Natural killer cell (primary cell): ENCODE measurements around the gene CENPX. TPM values are rescaled to one million over a fixed set of nuclear protein-coding genes. Genes with fewer than 3 reads are reported as not detected.

ENCODE experiments used
- ATAC-seq, 3 donors: fragments of 150-1000 bp in 2 of 3; fragments of 200-7000 bp in 1 of 3; cut with Tn5 transposase; 1 replicate in 1 of 3; 2 replicates in 2 of 3; pipeline ENCODE4 v1.10.0; 2021; ENCODE audit warnings: mild to moderate bottlenecking in 2 of 3, moderate library complexity in 2 of 3
- DNase-seq, 2 donors: peaks; one replicate each; pipeline versions ENCODE4 v3.0.0 to v3.0.0-alpha.2; 2013 to 2021; ENCODE audit warnings: mixed read lengths in 1 of 2
- H3K27ac ChIP-seq: one replicate; pipeline ENCODE4 v1.5.1; 2013; ENCODE audit warnings: mild to moderate bottlenecking, low read length
- H3K27me3 ChIP-seq: one replicate; pipeline ENCODE4 v1.6.1; 2013; ENCODE audit warnings: low read length; ENCODE audit not compliant: control insufficient read depth, insufficient read depth
- H3K36me3 ChIP-seq: one replicate; pipeline ENCODE4 v1.6.1; 2013; ENCODE audit warnings: low read length; ENCODE audit not compliant: control insufficient read depth, insufficient read depth
- H3K4me1 ChIP-seq: one replicate; pipeline ENCODE4 v1.6.1; 2013; ENCODE audit warnings: low read length; ENCODE audit not compliant: control insufficient read depth, insufficient read depth
- H3K4me3 ChIP-seq: one replicate; pipeline ENCODE4 v1.5.1; 2013; ENCODE audit warnings: low read length
- H3K9me3 ChIP-seq: one replicate; pipeline ENCODE4 v1.6.1; 2013; ENCODE audit warnings: low read length; ENCODE audit not compliant: control insufficient read depth, insufficient read depth
- H3K27ac Mint-ChIP-seq, 2 donors: one replicate each; pipeline ENCODE4 v1.8.0; 2022; ENCODE audit warnings: mild to moderate bottlenecking in 2 of 2, mixed read lengths in 2 of 2, moderate library complexity in 1 of 2
- H3K27me3 Mint-ChIP-seq, 2 donors: one replicate each; pipeline ENCODE4 v1.8.0; 2022; ENCODE audit warnings: low read depth in 2 of 2, mixed read lengths in 2 of 2
- H3K36me3 Mint-ChIP-seq: one replicate; pipeline ENCODE4 v1.8.0; 2022; ENCODE audit warnings: mixed read lengths
- H3K4me1 Mint-ChIP-seq, 2 donors: one replicate each; pipeline ENCODE4 v1.8.0; 2022; ENCODE audit warnings: mixed read lengths in 2 of 2
- H3K4me3 Mint-ChIP-seq: one replicate; pipeline ENCODE4 v1.8.0; 2022; ENCODE audit warnings: mild to moderate bottlenecking, moderate library complexity, mixed read lengths
- H3K9me3 Mint-ChIP-seq, 2 donors: one replicate each; pipeline ENCODE4 v1.8.0; 2022; ENCODE audit warnings: mixed read lengths in 2 of 2
- CTCF ChIP-seq: fragments of 200-600 bp; IDR thresholded peaks from one replicate; pipeline ENCODE4 v1.8.0; 2022; ENCODE audit warnings: antibody characterized with exemption
- WGBS: methylation state at CpG from one replicate; pipeline ENCODE4 v1.1.7; 2013; ENCODE audit warnings: missing lambda C conversion rate; ENCODE audit not compliant: insufficient coverage; 5-methylcytosine and 5-hydroxymethylcytosine counted together
- intact Hi-C: fragments of 100-400 bp; cut with micrococcal nuclease; formaldehyde crosslinking; loops from one replicate; pipeline ENCODE4 v1.14.2; 2022
- total RNA-seq, 4 donors: library from RNA; stranded (reverse); fragments of 120-200 nt in 1 of 4; gene quantifications; one replicate each; pipeline versions ENCODE4 v1.2.3 to v1.2.4, GENCODE V29; 2013 to 2022

The CENPX gene
- total RNA-seq, 3 donors from 2014 or later (not counting 1 experiment from before 2014, with no cell fraction given): 22.8 to 29.6 (median 27.0) TPM

GRCh38 chr17:82062984-82063368 is 40.3 kb upstream of the CENPX start:
- Histone ChIP-seq H3K9me3 (no peaks in the 10 kb centered on the region), H3K4me1 (peaks cover 30% of the 10 kb centered on the region), H3K36me3 (peaks cover 23% of the 10 kb centered on the region), H3K27me3 (no peaks in the 10 kb centered on the region), H3K4me3 (no peak overlapping the region), H3K27ac (no peak overlapping the region)
- 97% methylated on average over 9 of the region's 9 CpGs for WGBS
- no peaks in the 10 kb centered on the region for H3K36me3 Mint-ChIP-seq
- DNase-seq (no peak), ATAC-seq (no peak)
- no peaks in the 10 kb centered on the region for H3K27me3 Mint-ChIP-seq
- no peaks in the 10 kb centered on the region for H3K9me3 Mint-ChIP-seq
- intact Hi-C loops: no loop called here
- peaks cover 4 to 19% of the 10 kb centered on the region in 2 donors for H3K4me1 Mint-ChIP-seq
- TF ChIP-seq CTCF: no peak
- no peak overlapping the region for H3K27ac Mint-ChIP-seq
- no peak overlapping the region for H3K4me3 Mint-ChIP-seq

- Mint-ChIP-seq H3K27ac (no peak overlapping the region), H3K4me1 (peaks cover 4 to 19% of the 10 kb centered on the region in 2 donors), H3K9me3 (no peaks in the 10 kb centered on the region), H3K27me3 (no peaks in the 10 kb centered on the region), H3K36me3 (no peaks in the 10 kb centered on the region), H3K4me3 (no peak overlapping the region)
- intact Hi-C loops: no loop called here
- Histone ChIP-seq H3K27ac (no peak overlapping the region), H3K36me3 (peaks cover 25% of the 10 kb centered on the region), H3K4me1 (peaks cover 30% of the 10 kb centered on the region), H3K9me3 (no peaks in the 10 kb centered on the region), H3K27me3 (no peaks in the 10 kb centered on the region), H3K4me3 (no peak overlapping the region)
- ATAC-seq (no peak), DNase-seq (no peak)
- WGBS: 95% methylated on average over 24 of the region's 24 CpGs
- TF ChIP-seq CTCF: no peak
These were observed 39.7 kb upstream of the CENPX start for GRCh38 chr17:82062076-82062983.

GRCh38 chr17:82061047-82061925 is 38.6 kb upstream of the CENPX start:
- Histone ChIP-seq H3K4me1 (peaks cover 26% of the 10 kb centered on the region), H3K27me3 (no peaks in the 10 kb centered on the region), H3K9me3 (no peaks in the 10 kb centered on the region), H3K4me3 (no peak overlapping the region), H3K36me3 (peaks cover 34% of the 10 kb centered on the region), H3K27ac (no peak overlapping the region)
- DNase-seq (no peak), ATAC-seq (no peak)
- H3K9me3 Mint-ChIP-seq: no peaks in the 10 kb centered on the region
- TF ChIP-seq CTCF: no peak
- intact Hi-C loops: no loop called here
- H3K36me3 Mint-ChIP-seq: no peaks in the 10 kb centered on the region
- no peak overlapping the region for H3K4me3 Mint-ChIP-seq
- H3K4me1 Mint-ChIP-seq: peaks cover 4 to 16% of the 10 kb centered on the region in 2 donors
- WGBS: 95% methylated on average over 34 of the region's 34 CpGs
- H3K27me3 Mint-ChIP-seq: no peaks in the 10 kb centered on the region
- H3K27ac Mint-ChIP-seq: no peak overlapping the region
